HG02981 (cell line): ENCODE data around the gene ROPN1B.

Experiments
- ATAC-seq: cut with Tn5 transposase; IDR thresholded peaks from one replicate; pipeline ENCODE4 v1.9.1; 2021; ENCODE audit warnings: mild to moderate bottlenecking, moderate library complexity; ENCODE audit not compliant: unreplicated experiment

The ROPN1B gene

GRCh38 chr3:126026277-126026751 lies 57.3 kb downstream of the ROPN1B start:
- no peak for ATAC-seq

GRCh38 chr3:126026761-126027160 lies 57.8 kb downstream of the ROPN1B start:
- ATAC-seq, result no peak

- ATAC-seq, result no peak
These were observed 59.1 kb downstream of the ROPN1B start for GRCh38 chr3:126028096-126028495.

- no peak for ATAC-seq
These were observed 60.3 kb downstream of the ROPN1B start for GRCh38 chr3:126029241-126029640.

- ATAC-seq, result no peak
These were observed 61.5 kb downstream of the ROPN1B start for GRCh38 chr3:126030455-126030854.

GRCh38 chr3:126031981-126032471 lies 63.0 kb downstream of the ROPN1B start:
- no peak for ATAC-seq
